ENCODE results near the gene EML6. TPM values are rescaled to one million over a fixed set of nuclear protein-coding genes. Genes with fewer than 3 reads are reported as not detected.

EML6 gene
- total and polyA plus RNA-seq, 2 of the 8 experiments (the other 6 are each of a cell fraction or from before 2014, with no cell fraction given), result 1.2 to 1.6 TPM

DNA sequence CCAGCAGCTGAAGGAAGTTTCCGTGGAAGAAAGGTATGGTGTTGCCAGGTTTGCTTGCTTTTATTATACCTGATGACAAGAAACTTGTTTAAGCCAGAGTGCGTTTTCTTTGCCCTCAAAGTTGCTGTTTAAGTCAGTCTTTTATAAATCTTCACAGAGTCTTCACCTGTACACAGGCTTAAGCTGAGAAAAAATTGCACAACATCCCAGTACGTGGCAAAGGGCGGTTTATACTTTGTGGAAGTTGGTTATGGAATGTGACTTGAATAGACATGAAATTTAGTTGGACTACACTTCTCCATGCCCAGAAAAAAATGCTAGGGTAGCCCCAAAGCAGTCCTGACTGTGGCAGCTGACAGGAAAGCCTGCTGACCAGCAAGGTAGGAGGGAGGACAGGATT is 205.3 kb downstream of the EML6 start (continued):
- TF ChIP-seq CHD7 (IDR thresholded peaks at IDR 0.05; ENCODE audit: insufficient replicate concordance, low read length), result no peak
- TF ChIP-seq TBP (IDR thresholded peaks at IDR 0.05; ENCODE audit: low read depth, low read length), result no peak
- no peak for TF ChIP-seq JUND (IDR thresholded peaks at IDR 0.05; ENCODE audit: low read length)
